ENCODE measurements around the gene HOXB9. TPM values are rescaled to one million over a fixed set of nuclear protein-coding genes. Genes with fewer than 3 reads are reported as not detected.

Gene HOXB9
- total and polyA plus RNA-seq, 2 donors (not counting 1 experiment from before 2014, with no cell fraction given) = not detected

GRCh38 chr17:48619826-48620449 lies 6.2 kb downstream of the HOXB9 start:
- no peaks in the 10 kb centered on the region for H3K9me3 ChIP-seq (ENCODE audit: control insufficient read depth, insufficient read depth, low read depth, low read length)
- no peak overlapping the region for H3K9ac ChIP-seq (ENCODE audit: insufficient read depth, low read length)
- H3K36me3 ChIP-seq (ENCODE audit: control insufficient read depth, insufficient read depth, low read length) = no peaks in the 10 kb centered on the region
- H3K4me2 ChIP-seq (ENCODE audit: extremely low read depth, insufficient read depth, low read length) = no peak overlapping the region
- H3K27me3 ChIP-seq (ENCODE audit: control insufficient read depth, insufficient read depth, low read length) = peaks cover 94% of the 10 kb centered on the region
- peaks cover 2% of the 10 kb centered on the region for H4K20me1 ChIP-seq (ENCODE audit: control insufficient read depth, extremely low read depth, insufficient read depth, low read length)
- no peak overlapping the region for H3K27ac ChIP-seq (ENCODE audit: insufficient read depth, low read length)
- TF ChIP-seq CTCF (conservative IDR thresholded peaks at IDR 0.05 in 1 of 2, IDR thresholded peaks at IDR 0.05 in 1 of 2; ENCODE audit: low read depth in 1 of 2, low read length in 2 of 2) = no peak
- TF ChIP-seq EZH2 (IDR thresholded peaks at IDR 0.05; ENCODE audit: low read length, missing control alignments) = peak; percentile 81
- no peak overlapping the region for H3K4me3 ChIP-seq (replicated peaks in 1 of 4; ENCODE audit: control extremely low read depth in 1 of 4, insufficient read depth in 1 of 4, low read depth in 3 of 4, low read length in 4 of 4)
- no peak overlapping the region for H2AFZ ChIP-seq (ENCODE audit: low read length)
- no peak for DNase-seq (ENCODE audit: low read depth in 2 of 2)
- peaks cover 1% of the 10 kb centered on the region for H3K4me1 ChIP-seq (ENCODE audit: control insufficient read depth, extremely low read depth, insufficient read depth, low read length)
- H3K79me2 ChIP-seq (ENCODE audit: control insufficient read depth, insufficient read depth, low read length) = no peaks in the 10 kb centered on the region

GRCh38 chr17:48618256-48618896 lies 7.8 kb downstream of the HOXB9 start:
- peak; percentile 78 to 84 for TF ChIP-seq CTCF (conservative IDR thresholded peaks at IDR 0.05 in 1 of 2, IDR thresholded peaks at IDR 0.05 in 1 of 2; ENCODE audit: low read depth in 1 of 2, low read length in 2 of 2)
- no peak for TF ChIP-seq EZH2 (IDR thresholded peaks at IDR 0.05; ENCODE audit: low read length, missing control alignments)
- no peaks in the 10 kb centered on the region for H3K79me2 ChIP-seq (ENCODE audit: control insufficient read depth, insufficient read depth, low read length)
- no peaks in the 10 kb centered on the region for H4K20me1 ChIP-seq (ENCODE audit: control insufficient read depth, extremely low read depth, insufficient read depth, low read length)
- no peak overlapping the region for H3K27ac ChIP-seq (ENCODE audit: insufficient read depth, low read length)
- H3K4me3 ChIP-seq (replicated peaks in 1 of 4; ENCODE audit: control extremely low read depth in 1 of 4, insufficient read depth in 1 of 4, low read depth in 3 of 4, low read length in 4 of 4) = peak overlapping the region in 3 of 4 experiments; percentile 2 to 42 (median 34)
- H3K4me2 ChIP-seq (ENCODE audit: extremely low read depth, insufficient read depth, low read length) = peak overlapping the region; percentile 87
- no peak overlapping the region for H2AFZ ChIP-seq (ENCODE audit: low read length)
- H3K9ac ChIP-seq (ENCODE audit: insufficient read depth, low read length) = no peak overlapping the region
- no peaks in the 10 kb centered on the region for H3K36me3 ChIP-seq (ENCODE audit: control insufficient read depth, insufficient read depth, low read length)
- peak; percentile 56 to 85 for DNase-seq (ENCODE audit: low read depth in 2 of 2)
- H3K4me1 ChIP-seq (ENCODE audit: control insufficient read depth, extremely low read depth, insufficient read depth, low read length) = no peaks in the 10 kb centered on the region
- H3K9me3 ChIP-seq (ENCODE audit: control insufficient read depth, insufficient read depth, low read depth, low read length) = no peaks in the 10 kb centered on the region
- H3K27me3 ChIP-seq (ENCODE audit: control insufficient read depth, insufficient read depth, low read length) = peaks cover 90% of the 10 kb centered on the region

- no peak for DNase-seq (ENCODE audit: low read depth in 2 of 2)
- no peak overlapping the region for H3K27ac ChIP-seq (ENCODE audit: insufficient read depth, low read length)
- H3K27me3 ChIP-seq (ENCODE audit: control insufficient read depth, insufficient read depth, low read length) = peaks cover 83% of the 10 kb centered on the region
- peaks cover 2% of the 10 kb centered on the region for H3K79me2 ChIP-seq (ENCODE audit: control insufficient read depth, insufficient read depth, low read length)
- H3K4me3 ChIP-seq (replicated peaks in 1 of 4; ENCODE audit: control extremely low read depth in 1 of 4, insufficient read depth in 1 of 4, low read depth in 3 of 4, low read length in 4 of 4) = peak overlapping the region in 3 of 4 experiments; percentile 1 to 30 (median 24)
- peak overlapping the region; percentile 58 for H3K4me2 ChIP-seq (ENCODE audit: extremely low read depth, insufficient read depth, low read length)
- H3K4me1 ChIP-seq (ENCODE audit: control insufficient read depth, extremely low read depth, insufficient read depth, low read length) = no peaks in the 10 kb centered on the region
- H3K36me3 ChIP-seq (ENCODE audit: control insufficient read depth, insufficient read depth, low read length) = no peaks in the 10 kb centered on the region
- H4K20me1 ChIP-seq (ENCODE audit: control insufficient read depth, extremely low read depth, insufficient read depth, low read length) = no peaks in the 10 kb centered on the region
- TF ChIP-seq CTCF (conservative IDR thresholded peaks at IDR 0.05 in 1 of 2, IDR thresholded peaks at IDR 0.05 in 1 of 2; ENCODE audit: low read depth in 1 of 2, low read length in 2 of 2) = no peak
- peak; percentile 96 for TF ChIP-seq EZH2 (IDR thresholded peaks at IDR 0.05; ENCODE audit: low read length, missing control alignments)
- H3K9me3 ChIP-seq (ENCODE audit: control insufficient read depth, insufficient read depth, low read depth, low read length) = no peaks in the 10 kb centered on the region
- no peak overlapping the region for H2AFZ ChIP-seq (ENCODE audit: low read length)
- no peak overlapping the region for H3K9ac ChIP-seq (ENCODE audit: insufficient read depth, low read length)
These were observed 8.5 kb downstream of the HOXB9 start for GRCh38 chr17:48617471-48618255.

Data from fibroblast of lung (primary cell).